GM19043 (cell line): Measurements from ENCODE around the gene ADD1.
"Not testable (repeated sequence)": the region's sequence is repeated elsewhere in the genome, so short reads cannot be mapped to it uniquely, and the experiment has no call there.

Source experiments
- ATAC-seq: cut with Tn5 transposase; IDR thresholded peaks from one replicate; pipeline ENCODE4 v1.9.1; 2021; ENCODE audit warnings: low read depth; ENCODE audit not compliant: unreplicated experiment

The ADD1 gene

GRCh38 chr4:2940267-2941137, 96.9 kb downstream of the ADD1 start:
- no peak for ATAC-seq

DNA sequence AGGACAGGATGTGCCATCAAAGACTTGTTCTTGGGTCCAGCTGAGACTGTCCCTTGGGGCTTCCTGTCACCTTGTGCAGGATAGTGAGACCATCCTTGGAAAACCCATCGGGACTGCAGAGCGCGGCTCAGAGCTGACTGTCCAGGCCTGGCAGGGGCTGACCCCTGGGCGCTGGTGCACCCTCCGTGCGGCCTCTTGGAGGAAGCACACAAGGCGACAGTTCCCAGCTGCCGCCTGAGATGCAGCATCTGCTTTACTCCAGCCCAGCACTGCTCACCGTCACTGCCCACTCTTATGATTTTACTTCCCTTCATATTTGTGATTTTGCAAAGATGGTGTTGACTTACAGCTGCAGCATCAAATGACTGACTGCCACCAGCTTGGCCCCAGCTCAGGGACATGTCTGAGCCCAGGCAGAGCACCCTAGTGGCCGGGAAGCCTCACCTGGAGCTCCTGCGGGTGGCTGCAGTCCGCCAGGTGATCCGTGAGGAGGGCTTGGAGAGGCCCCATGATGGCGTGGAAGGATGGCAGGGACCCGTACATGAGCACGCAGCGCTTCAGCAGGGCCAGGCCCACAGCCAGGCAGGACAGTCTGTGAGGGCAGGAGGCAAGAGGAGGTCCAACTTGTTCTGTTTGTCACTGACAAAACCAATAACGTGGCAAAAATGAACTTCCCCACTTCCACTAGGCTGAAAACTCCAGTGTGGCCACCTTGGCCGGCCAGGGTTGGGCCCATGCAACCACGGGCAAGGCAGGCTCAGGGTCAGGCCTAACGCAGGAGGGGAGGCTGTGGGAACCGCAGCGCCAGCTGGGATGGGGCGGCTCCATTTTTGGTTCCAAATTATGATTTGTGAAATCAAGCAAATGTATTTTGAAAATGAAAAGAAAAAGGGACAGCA, 97.7 kb downstream of the ADD1 start:
- ATAC-seq = no peak

DNA sequence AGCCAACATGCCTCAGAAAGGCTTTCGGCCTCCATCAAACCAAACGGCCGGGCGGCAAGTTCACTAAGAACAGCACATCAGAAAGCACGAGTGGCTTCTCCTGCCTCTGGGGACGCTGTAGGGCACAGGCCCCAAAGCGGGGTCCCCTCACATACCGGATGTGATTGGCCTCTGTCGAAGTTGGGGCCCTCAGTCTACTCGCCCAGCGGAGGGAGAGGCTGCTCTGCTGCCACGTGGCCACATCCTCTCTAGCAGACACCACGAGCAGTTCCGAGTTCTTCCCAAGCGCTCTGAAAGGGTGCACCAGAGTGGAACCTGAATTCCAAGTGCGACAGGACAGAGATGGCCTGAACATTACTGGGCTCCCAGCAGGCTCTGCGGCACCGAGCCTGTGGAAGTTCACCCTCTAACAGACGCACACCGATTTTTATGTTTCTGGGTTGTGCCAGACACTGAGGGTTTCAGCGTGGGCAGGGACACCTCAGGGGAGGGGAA, 98.4 kb downstream of the ADD1 start:
- no peak for ATAC-seq

DNA sequence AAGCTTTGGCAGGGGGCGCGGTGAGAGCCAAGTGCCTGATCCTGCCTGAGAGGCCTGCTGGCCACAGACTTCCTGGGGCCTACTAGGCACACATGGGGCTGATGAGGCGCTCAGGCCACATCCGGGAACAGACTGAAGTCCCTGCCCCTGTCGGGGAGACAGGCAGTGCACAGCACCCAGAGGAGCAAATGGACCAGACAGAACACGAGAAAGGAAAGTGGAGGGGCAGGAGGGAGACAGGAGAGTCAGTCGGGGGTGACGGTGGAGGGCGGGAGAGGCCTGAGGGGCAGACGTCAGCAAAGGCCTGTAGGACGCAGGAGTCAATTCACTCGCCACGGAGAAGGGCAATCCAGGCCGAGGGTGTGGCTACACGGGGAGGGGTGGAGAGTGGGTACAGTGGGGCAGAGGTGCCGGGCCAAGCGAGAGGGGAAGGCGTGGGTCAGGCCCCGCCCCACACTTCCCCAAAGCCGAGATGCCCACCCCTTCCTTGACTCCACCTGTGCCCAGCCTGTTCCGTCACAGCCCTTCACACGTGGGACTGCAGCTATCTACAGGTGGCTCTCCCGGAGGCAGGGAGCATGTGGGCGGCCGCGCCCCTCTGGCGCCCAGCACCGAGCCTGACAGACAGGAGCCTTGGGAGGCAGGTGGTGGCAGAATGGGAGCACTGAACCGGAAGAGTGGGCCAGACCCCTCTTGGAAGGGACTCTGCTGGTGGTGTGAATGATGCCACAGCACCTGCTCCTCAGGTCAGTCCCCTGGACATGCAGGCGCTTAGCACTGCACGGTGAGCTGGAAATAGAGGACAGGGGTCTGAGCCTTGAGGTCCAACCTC, 99.1 kb downstream of the ADD1 start:
- ATAC-seq = no peak

DNA sequence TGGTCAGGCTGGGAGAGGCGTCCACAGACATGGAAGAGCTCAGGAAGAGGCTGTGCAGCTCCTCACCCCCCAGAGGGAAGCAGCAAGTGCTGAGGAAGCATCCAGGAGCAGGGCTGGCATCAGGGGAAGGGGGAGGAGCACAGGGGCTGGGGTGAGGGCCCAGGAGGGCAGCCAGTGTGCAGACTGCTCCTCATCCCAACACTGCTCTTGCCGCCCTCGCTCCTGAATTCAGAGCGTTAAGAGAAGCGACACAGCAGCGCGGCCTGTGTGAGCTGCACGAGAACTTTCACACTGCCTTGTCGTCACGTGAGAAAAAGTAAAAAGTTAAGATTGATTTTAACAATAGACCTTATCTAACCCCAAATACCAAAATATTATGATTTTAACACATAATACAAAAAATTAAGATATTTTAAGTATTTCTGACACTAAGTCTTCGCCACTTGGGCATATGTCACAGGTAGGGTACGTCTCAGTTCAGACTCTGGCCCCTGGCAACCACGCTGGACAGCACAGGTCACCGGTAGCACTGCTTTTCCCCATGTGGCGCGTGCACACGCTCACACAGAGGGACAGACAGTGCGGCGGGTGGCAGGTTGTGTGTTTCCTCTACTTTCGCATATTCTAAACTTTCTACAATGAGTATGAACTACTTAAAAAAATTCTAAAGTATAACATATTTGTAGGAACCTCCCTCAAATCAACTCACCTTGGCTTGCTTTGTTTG, 99.9 kb downstream of the ADD1 start:
- ATAC-seq = no peak

- ATAC-seq = no peak
Observed at GRCh38 chr4:2944091-2944482, 100.4 kb downstream of the ADD1 start.

DNA sequence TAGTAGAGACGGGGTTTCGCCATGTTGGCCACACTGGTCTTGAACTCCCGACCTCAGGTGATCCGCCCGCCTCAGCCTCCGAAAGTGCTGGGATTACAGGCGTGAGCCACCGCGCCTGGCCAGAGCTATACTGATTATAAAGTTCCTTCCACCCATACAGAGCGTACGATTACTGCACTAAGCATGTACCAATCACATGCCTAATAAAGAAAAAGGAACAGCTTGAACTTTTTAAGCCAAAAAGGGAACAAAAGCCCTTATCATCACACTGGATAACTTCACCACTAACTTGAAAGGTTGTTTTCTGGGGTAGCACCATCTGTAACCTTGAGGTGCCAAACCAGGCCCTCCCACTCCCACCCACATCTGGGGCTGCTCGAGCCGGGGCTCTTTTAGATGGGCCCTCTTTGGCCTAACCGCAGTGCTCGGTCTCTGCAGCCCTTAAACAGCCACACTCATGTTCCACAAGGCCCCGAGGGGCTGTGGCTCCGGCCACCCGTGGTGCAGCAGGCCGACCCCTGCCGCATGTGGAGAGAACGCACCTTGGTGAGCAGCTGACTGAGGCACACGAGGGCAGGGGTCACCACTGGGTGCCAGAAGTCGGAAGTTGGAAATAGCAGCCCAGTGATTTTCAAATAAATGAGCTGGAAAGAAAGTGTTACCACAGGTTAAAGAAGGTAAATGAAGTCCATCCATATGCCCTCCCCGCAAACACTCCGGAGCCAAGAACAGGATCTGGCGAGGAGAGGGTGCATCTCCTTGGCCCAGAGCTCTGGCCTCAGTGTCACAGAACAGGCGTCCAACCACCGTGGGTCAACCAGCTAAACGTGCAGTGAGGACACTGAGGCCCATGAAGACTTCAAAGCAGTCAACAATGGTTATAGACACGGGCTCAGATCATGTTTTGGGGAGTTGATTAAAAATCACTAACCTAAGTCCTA, 101.2 kb downstream of the ADD1 start:
- ATAC-seq = no peak

GRCh38 chr4:2945619-2946604, 102.3 kb downstream of the ADD1 start:
- not testable (repeated sequence) for ATAC-seq

DNA sequence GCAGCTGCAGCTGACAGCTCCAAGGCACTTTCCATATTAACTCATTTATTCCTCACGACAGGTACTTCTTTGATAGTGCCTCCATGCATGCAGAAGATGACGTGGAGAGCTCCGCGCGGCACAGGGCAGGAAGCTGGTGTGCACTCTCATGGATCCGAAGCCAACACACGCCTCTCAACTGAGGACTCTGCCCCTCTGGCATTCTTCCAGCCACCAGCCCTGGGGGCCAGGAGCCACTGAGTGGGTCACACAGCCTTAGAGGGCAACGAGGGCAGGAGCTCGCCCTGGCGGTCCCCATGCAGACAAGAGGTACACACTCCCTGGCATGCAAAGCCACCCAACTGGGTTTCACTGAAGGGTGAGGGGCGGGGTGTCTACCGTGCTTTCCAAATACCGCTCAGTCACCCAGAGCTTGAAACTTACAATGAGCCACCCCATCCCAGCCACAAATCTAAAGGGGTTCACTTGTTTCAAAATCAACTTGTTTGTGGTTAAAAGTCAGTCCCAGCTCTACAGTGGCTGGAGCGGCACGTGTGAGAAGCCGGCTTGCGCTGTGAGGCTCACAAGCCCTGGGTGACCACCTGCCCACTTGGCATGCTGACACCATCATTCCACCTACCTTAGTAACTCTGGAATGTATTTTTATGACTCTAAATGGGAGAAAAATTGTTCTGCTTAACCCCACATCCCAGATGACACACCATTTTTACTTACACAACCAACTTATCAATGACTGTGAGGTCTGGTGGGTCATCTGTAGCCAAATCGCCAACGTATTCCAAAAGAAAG, 103.4 kb downstream of the ADD1 start:
- ATAC-seq = no peak

GRCh38 chr4:2947926-2948325, 104.3 kb downstream of the ADD1 start:
- no peak for ATAC-seq

DNA sequence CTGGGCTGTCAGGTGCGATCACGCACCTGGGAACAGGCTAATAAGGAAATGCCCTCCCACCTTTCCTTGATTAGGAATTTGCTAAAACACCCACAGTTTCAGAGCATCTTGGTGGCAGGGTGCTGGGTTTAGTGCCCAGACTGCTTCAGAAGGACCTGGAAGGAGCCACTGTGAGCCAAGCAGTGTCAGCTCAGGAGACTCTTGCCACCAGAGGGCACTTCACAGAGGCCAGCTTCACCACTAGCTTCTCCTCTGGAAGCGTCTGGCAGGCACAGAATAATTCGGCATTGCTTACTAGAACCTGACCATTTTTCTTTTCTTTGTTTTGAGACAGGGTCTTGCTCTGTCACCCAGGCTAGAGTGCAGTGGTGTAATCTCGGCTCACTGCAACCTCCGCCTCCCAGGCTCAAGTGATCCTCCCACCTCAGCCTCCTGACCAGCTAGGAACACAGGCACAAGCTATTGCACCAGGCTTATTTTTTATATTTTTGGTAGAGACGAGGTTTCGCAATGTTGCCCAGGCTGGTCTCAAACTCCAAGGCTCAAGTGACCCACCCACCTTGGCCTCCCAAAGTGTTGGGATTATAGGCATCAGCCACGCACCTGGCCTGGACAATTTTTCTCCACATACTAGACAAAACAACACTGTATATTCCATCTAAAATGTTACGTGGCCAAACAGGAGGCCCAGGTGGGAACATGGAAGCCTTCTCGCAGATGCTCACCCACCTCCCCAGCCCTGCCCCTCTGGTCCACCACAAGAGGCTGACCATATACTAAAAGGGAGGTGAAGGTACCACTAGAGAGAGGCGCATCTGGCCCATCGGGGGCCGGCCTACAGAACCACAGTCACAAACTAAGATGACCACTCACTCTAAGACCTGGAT, 105.5 kb downstream of the ADD1 start:
- no peak for ATAC-seq

- no peak for ATAC-seq
Observed at GRCh38 chr4:2949782-2950125, 106.1 kb downstream of the ADD1 start.

DNA sequence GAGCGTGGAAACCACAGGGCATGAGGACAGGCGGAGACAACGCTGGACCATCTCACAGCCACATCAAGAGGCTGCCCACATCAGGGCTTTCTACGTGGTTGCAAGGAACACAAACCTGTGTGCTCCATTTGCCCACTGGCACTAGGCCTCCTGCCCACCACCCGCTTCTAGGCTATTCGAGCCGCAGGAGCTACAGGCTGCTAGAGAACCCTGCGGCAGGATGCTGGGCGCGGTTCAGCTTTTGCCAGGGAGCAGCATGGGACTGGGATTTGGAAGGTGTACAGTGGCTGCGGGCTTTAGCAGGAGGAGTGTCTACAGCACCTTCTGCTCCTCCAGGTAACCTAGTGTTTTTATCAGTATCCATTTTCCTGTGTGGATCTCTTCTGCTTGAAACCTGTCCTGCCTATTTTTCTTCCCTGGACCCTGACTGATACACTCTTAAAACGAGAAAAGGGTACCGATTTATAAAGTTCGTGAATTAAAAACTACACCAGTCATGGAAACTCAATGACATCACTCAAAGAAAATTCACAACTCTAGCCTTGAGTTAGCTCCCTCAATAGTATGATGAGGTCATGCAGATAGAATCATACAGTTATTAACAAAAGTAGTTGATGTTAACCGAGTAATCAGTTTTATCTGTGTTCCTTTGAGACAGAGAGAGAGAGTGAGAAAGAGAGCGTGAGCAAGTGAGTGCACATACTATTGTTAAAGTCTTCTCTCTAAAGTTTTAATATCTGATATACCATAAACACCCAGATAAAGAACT, 106.8 kb downstream of the ADD1 start:
- ATAC-seq = no peak

DNA sequence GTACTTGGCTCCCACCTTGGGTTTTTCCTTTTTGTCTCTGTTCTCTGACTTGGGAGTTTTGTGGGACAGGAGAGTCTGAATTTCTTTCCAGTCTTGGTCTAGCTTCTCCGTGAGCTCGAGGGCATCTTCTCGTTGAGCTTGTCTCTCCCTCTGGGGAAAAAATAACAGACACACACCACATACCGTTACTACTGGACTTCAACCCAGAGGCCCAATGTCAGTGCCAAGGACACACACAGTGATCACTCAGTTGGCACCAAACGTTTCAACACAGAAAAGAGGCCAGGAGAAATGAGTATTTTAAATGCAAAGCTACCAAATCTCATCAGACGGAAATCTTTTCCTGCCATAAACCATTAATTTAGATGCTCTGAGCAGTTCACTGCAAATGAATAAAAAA, 109.9 kb downstream of the ADD1 start:
- ATAC-seq = no peak
